ENCODE data around the gene WDR41.

DNA sequence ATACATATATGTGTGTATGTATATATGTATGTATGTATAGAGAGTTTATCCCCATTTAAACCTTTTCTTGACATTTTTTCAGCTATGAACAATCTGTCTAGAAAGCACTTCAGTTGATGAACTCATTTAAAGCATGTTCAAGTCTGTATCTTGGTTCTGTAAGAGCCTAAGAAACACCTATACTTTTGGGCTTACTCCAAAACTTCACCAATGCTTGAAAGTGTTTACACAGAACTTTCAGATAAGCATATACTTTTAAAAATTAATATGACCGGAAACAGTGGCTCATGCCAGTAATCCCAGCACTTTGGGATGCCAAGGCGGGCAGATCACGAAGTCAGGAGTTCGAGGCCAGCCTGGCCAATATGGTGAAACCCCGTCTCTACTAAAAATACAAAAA is 30.8 kb downstream of the WDR41 start:
- TF ChIP-seq CTCF (IDR thresholded peaks at IDR 0.05) (no peak), POLR2A (IDR thresholded peaks at IDR 0.05) (no peak)

All from Peyer's patch (tissue), 4 donors.